CD4-positive, alpha-beta T cell treated with Interleukin-15 for 1 hour (primary cell): ENCODE results near the gene DOK6.

Experiments used
- DNase-seq: peaks from one replicate; pipeline ENCODE4 v3.0.0-alpha.2; 2020

DOK6 gene

GRCh38 chr18:69697069-69697468 lies 296.4 kb downstream of the DOK6 start:
- no peak for DNase-seq

GRCh38 chr18:69697689-69698088 lies 297.0 kb downstream of the DOK6 start:
- no peak for DNase-seq

GRCh38 chr18:69701305-69701704 lies 300.6 kb downstream of the DOK6 start:
- DNase-seq: no peak

GRCh38 chr18:69703461-69703860 lies 302.8 kb downstream of the DOK6 start:
- no peak for DNase-seq

GRCh38 chr18:69705987-69706386 lies 305.3 kb downstream of the DOK6 start:
- DNase-seq: no peak

GRCh38 chr18:69708844-69709243 lies 308.2 kb downstream of the DOK6 start:
- no peak for DNase-seq

- no peak for DNase-seq
These were observed 314.6 kb downstream of the DOK6 start for GRCh38 chr18:69715191-69715795.

GRCh38 chr18:69717586-69717985 lies 316.9 kb downstream of the DOK6 start:
- no peak for DNase-seq

- DNase-seq: no peak
These were observed 318.3 kb downstream of the DOK6 start for GRCh38 chr18:69718912-69719547.

- DNase-seq: no peak
These were observed 319.7 kb downstream of the DOK6 start for GRCh38 chr18:69720422-69720821.

GRCh38 chr18:69723434-69723833 lies 322.7 kb downstream of the DOK6 start:
- DNase-seq: no peak

- DNase-seq: no peak
These were observed 324.3 kb downstream of the DOK6 start for GRCh38 chr18:69725009-69725408.

- DNase-seq: no peak
These were observed 325.3 kb downstream of the DOK6 start for GRCh38 chr18:69725855-69726508.

GRCh38 chr18:69727912-69728572 lies 327.4 kb downstream of the DOK6 start:
- DNase-seq: no peak

GRCh38 chr18:69730664-69731063 lies 330.0 kb downstream of the DOK6 start:
- no peak for DNase-seq

- no peak for DNase-seq
These were observed 333.8 kb downstream of the DOK6 start for GRCh38 chr18:69734536-69734935.

- DNase-seq: no peak
These were observed 336.0 kb downstream of the DOK6 start for GRCh38 chr18:69736730-69737129.

- no peak for DNase-seq
These were observed 337.2 kb downstream of the DOK6 start for GRCh38 chr18:69737851-69738250.

- no peak for DNase-seq
These were observed 346.7 kb downstream of the DOK6 start for GRCh38 chr18:69747388-69747787.

GRCh38 chr18:69752737-69753380 lies 352.2 kb downstream of the DOK6 start:
- no peak for DNase-seq

- no peak for DNase-seq
These were observed 353.4 kb downstream of the DOK6 start for GRCh38 chr18:69754108-69754507.

GRCh38 chr18:69755041-69755440 lies 354.4 kb downstream of the DOK6 start:
- DNase-seq: no peak

- DNase-seq: no peak
These were observed 355.3 kb downstream of the DOK6 start for GRCh38 chr18:69755856-69756496.
